HUDEP-2 (cell line): ENCODE data around the gene USP4.
"Not testable (repeated sequence)": the region's sequence is repeated elsewhere in the genome, so short reads cannot be mapped to it uniquely, and the experiment has no call there.

Source experiments
- DNase-seq, 76 experiments: peaks; one replicate each; lab custom pipeline; 2025; ENCODE audit not compliant: unreplicated experiment in 76 of 76; lab: John Stamatoyannopoulos, UW

Gene USP4

GRCh38 chr3:49351521-49352011 is 11.7 kb upstream of the USP4 start:
- no peak for DNase-seq

- DNase-seq: peak in 70 of 76 experiments; percentile 13 to 82 (median 54)
Observed at GRCh38 chr3:49349348-49350114, 9.7 kb upstream of the USP4 start.

- DNase-seq: not testable (repeated sequence)
Observed at GRCh38 chr3:49348361-49348760, 8.5 kb upstream of the USP4 start.

DNA sequence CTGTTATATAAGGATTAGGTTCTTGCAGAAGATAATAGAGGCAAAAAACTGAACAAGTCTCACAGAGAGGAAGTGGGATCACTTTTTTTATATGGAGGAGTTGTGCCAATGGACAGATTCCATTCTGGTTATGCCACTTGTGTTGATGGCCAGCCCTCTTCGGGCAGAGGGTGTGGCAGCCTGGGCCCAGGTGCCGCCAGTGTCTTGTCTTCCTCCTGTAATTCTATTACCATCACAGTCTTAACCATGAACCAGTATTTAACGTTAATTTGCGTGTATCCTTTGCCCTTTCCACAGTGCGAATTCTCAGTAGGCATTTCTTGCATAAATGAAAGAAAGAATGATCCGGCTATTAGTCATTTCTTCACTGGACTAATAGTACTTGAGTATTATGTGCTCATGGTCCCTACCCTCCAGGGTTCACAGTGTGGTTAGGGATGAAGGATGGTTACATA is 7.0 kb upstream of the USP4 start:
- DNase-seq: no peak

- DNase-seq: no peak
Observed at GRCh38 chr3:49343163-49343562, 3.3 kb upstream of the USP4 start.

DNA sequence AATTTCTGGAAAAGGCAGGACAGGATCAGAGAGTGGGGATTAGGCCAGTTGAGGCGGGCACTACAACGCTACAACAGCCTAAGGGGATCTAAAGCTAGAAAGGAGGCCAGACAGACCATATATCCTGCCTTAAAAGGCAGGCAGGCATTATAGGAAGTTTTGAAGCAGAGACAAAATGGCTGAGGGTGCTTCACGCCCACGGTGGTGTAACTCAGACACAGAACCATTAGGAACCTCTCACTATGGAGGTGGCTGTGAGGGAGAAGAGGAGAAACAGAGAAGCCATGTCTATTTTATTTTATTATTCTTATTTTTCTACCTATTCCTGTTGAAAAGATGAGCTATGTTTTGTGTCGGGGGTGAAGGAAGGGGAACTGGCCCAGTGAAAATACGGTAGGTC is 2.1 kb upstream of the USP4 start:
- no peak for DNase-seq

- peak in 3 of 76 experiments; percentile 18 to 45 (median 37) for DNase-seq
Observed at GRCh38 chr3:49339581-49339940, 292 bp downstream of the USP4 start.

DNA sequence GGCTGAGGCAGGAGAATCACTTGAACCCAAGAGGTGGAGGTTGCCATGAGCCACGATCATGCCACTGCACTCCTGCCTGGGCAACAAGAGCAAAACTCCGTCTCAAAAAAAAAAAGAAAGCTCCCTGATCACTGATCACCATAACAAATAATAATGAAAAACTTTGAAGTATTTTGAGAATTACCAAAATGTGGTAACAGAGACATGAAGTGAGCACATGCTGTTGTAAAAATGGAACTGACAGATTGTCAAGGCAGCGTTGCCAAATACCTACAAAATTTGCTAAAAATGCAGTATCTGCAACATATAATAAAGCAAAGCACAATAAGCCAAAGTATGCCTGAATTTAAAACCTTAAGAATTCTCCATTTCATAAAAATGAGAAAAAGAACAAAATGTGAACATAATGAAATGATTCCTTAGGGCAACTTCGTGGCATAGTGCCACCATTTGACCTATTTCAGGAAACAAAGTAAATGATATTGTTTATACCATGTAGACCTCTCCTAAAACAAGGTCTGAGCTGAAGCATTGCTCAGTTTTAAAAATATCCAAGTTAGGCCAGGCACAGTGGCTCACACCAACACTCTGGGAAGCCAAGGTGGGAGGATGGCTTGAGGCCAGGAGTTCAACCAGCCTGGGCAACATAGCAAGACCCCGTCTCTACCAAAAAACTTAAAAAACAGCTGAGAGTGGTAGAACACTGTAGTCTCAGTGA is 5.8 kb downstream of the USP4 start:
- DNase-seq: no peak

- DNase-seq: no peak
Observed at GRCh38 chr3:49333091-49333490, 6.8 kb downstream of the USP4 start.

- no peak for DNase-seq
Observed at GRCh38 chr3:49329186-49329585, 10.7 kb downstream of the USP4 start.

- not testable (repeated sequence) for DNase-seq
Observed at GRCh38 chr3:49328350-49328749, 11.5 kb downstream of the USP4 start.

GRCh38 chr3:49327485-49327884 is 12.4 kb downstream of the USP4 start:
- DNase-seq: no peak

DNA sequence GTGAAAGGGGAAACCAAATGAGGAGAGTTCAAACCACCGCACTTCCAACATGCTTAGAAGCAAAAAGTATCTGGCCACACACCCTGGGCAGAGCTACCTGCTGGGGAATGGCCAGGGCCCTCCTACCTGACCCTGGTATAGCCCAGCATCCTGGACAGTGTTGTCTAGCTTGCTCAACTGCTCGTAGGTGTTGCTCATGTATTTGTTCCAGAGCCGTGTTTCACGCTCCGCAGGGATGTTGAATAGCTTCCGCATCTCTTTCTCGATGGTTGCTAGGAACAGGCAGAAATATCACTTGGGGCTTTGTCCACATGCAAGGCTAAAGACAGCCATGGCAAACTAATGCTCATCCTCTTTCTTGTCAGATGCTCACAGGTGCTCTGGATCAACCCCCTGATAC is 15.1 kb downstream of the USP4 start:
- no peak for DNase-seq

DNA sequence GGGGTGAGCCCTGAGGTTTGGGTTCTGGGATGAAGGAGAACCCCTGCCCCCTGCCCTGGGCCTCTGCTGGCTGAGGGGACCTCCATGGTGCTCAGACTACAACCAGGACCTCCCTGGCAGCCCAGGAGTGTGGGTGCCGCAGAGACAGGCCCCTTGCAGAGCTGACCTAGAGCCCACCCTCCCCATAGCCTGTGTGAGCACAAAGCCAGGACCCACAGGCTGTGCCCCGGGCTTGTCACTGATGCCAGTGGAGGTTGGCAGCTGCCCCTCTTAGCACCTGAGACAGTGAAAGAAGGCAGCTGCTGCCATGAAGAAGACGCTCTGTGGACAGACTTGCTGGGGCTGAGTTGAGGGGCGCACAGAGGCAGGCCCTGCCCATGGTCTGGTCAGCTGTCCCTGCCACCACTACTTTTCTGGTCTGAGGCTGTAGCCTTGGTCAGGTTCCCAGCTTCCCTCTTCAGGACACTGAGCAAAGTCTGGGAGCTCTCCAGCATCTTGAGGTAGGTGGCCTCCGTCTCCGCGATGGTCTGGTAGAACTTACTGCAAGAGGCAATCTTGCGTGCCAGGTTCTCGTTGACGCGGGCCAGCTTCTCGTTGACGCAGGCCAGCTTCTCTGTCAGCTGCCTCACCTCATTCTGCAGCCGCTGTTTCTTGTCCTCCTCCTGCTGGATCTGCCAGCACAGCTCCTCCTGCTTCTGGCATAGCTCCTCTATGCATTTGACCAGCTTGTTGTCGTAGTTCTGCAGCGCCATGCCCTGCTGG is 23.0 kb downstream of the USP4 start:
- DNase-seq: no peak

DNA sequence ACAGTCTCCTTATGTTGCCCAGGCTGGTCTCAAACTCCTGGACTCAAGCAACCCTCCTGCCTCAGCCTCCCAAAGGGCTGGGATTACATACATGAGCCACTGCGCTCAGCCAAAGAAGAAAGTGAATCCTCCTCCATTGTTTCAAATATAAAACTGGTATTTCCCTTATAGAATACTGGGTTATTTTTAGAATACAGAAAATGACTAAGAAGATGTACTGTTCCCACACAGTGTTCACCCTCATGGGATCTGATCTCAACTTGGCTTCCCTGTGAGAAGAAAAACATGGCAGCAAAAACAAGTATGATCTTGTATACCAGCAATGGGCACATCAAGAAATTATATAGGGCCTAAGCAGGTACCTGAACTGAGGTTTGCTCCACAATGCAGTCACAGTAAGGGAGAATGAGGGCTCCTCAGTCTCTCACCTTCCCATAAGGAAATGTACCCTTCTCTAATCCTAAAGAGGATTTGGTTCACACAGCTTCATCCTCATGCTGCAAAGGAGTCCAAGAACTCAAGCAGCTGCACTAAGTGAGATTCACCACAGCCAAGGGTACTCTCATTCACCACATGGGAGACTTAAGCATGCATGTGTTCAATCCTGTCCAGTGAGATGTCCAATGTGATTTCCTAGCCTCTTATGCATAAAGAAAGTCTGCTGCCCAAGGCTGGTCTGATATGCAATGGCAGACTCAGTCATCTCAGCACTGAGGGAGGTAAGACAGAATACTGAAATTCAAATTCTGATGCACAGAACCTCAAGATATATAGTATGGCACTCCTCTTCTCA is 25.8 kb downstream of the USP4 start:
- DNase-seq: no peak

GRCh38 chr3:49311283-49311682 is 28.6 kb downstream of the USP4 start:
- DNase-seq: no peak

DNA sequence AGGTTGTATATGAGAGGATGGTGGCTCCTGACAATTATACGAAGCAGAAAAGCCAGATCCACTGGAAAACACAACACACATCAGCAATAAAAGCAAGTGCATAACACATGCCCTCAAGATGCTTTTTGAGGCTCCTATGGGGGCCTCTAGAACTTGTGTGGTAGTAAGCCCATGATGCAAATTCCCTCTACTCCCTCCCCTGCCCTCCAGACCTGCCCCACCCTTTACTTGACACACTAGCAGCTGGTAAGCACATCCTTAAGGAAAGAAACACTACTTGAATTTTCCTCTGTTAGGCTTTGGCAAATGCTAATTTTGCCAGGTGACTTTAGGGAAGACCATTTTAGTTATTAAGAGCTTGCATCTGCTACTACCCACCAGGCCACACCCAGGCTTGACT is 29.2 kb downstream of the USP4 start:
- DNase-seq: no peak

DNA sequence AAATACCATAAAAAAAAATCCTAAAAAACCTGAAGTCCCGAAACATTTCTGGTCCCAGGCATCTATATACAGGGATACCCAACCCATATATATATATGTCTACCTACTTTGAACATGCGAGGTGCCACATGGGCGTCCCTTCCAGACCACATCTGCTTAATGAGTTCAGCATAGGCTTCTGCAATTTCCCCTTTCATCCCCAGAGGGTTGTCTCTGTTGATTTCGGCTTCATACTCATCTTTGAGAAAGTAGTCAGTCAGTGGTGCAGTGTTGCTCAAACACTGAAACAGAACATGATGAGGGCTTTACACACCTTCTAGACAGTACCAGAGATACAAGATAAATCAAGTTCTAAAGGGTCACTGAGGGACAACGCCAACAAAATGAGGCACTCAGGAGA is 34.2 kb downstream of the USP4 start:
- DNase-seq: no peak

GRCh38 chr3:49302613-49303012 is 37.2 kb downstream of the USP4 start:
- no peak for DNase-seq

DNA sequence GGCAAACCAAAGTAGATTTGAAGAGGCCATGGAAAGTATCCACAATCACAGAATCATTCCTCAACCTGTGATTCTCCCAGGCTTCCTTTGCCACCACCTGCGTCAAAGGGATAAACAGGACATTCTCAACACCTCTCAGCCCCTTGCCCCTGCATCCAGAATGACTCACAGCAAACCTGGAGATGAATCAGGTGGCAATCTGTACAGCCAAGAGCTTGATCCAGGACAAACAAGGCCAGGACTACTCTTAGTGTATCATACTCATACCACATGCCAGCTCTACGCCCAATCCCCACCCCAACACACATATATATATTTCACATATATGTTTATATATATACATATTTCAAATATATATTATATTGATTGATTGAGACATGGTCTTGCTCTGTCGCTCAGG is 39.3 kb downstream of the USP4 start:
- DNase-seq: no peak

DNA sequence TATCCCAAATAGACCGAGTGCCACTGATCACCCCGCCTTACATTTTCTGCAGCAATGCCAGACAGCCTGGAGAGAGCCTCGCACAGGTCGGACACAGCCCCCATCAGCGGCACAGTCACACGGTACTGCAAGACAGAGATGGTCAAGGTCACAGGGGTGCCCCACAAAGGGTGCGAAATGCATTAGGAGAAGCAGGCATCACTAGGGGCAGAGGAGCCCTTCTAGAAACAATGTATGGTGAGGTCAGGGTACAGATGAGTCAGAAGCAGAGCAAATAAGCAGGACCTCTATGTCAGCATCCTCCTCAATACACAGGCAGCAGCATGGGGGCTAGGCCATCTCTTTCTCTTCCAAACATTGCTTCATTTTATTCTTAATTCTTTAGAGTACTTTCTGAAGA is 41.3 kb downstream of the USP4 start:
- no peak for DNase-seq
